HEK293 (cell line): Measurements from ENCODE around the gene DHX9.
A peak's percentile ranks its signal among the peaks of the same experiment; 100 is the strongest.

Experiments used
- CTCF ChIA-PET: fragments of 350-600 bp; formaldehyde crosslinking; extraction: SDS; loops from one replicate; lab custom pipeline; 2021; ENCODE audit warnings: antibody characterized with exemption; lab: Yijun Ruan, JAX
- POLR2A ChIA-PET: fragments of 300-600 bp; formaldehyde crosslinking; extraction: SDS; loops from one replicate; lab custom pipeline; 2020; ENCODE audit warnings: antibody characterized with exemption, inconsistent platforms; lab: Yijun Ruan, JAX
- H3K27ac ChIP-seq: fragments of 200-500 bp; sonication (Bioruptor generic); 2 replicates; pipeline ENCODE4 v1.5.1; 2014; ENCODE audit warnings: low read depth, low read length, control low read depth, inconsistent platforms; ENCODE audit errors: extremely low read depth
- H3K36me3 ChIP-seq, 2 experiments: fragments of 200-500 bp in 1 of 2; sonication (Bioruptor generic) in 1 of 2; 1 replicate in 1 of 2; 2 replicates in 1 of 2; pipeline ENCODE4 v1.5.1; 2014 to 2017; ENCODE audit warnings: inconsistent platforms in 2 of 2, low read length in 2 of 2; ENCODE audit not compliant: control insufficient read depth in 2 of 2, insufficient read depth in 1 of 2
- H3K4me1 ChIP-seq: fragments of 200-500 bp; sonication (Bioruptor generic); 2 replicates; pipeline ENCODE4 v1.5.1; 2014; ENCODE audit warnings: mild to moderate bottlenecking, low read length, inconsistent platforms; ENCODE audit not compliant: control insufficient read depth, insufficient read depth
- H3K4me3 ChIP-seq: 2 replicates; pipeline ENCODE4 v1.5.1; 2011; ENCODE audit warnings: low read depth, mild to moderate bottlenecking, control low read depth, low read length, moderate library complexity
- H3K9me3 ChIP-seq: fragments of 200-500 bp; sonication (Bioruptor generic); 2 replicates; pipeline ENCODE4 v1.5.1; 2014; ENCODE audit warnings: low read depth, low read length, inconsistent platforms; ENCODE audit not compliant: control insufficient read depth, insufficient read depth
- HOXD13 ChIP-seq: sonication (generic); formaldehyde crosslinking; IDR thresholded peaks from 2 replicates; pipeline ENCODE4 v1.8.0; 2022; ENCODE audit warnings: missing genetic modification reagents, borderline replicate concordance
- KLF7 ChIP-seq: fragments of 450-650 bp; formaldehyde crosslinking; IDR thresholded peaks from 2 replicates; pipeline ENCODE4 v1.5.1; 2016; ENCODE audit warnings: missing biosample characterization, missing genetic modification characterization, borderline replicate concordance
- PRDM1 ChIP-seq: fragments of 450-650 bp; formaldehyde crosslinking; IDR thresholded peaks from 2 replicates; pipeline ENCODE4; 2016; ENCODE audit warnings: missing biosample characterization, missing genetic modification characterization
- SCRT2 ChIP-seq: fragments of 450-650 bp; formaldehyde crosslinking; IDR thresholded peaks from 2 replicates; pipeline ENCODE4 v1.5.1; 2016; ENCODE audit warnings: missing biosample characterization, missing genetic modification characterization
- TCF7L2 ChIP-seq: IDR thresholded peaks from 2 replicates; pipeline ENCODE4 v1.6.1; 2011; ENCODE audit warnings: low read depth, mild to moderate bottlenecking, inconsistent platforms, low read length, moderate library complexity, borderline replicate concordance
- ZBTB17 ChIP-seq: fragments of 450-650 bp; formaldehyde crosslinking; IDR thresholded peaks from 2 replicates; pipeline ENCODE4 v1.5.1; 2016; ENCODE audit warnings: missing biosample characterization, missing genetic modification characterization
- ZFP3 ChIP-seq: fragments of 450-650 bp; formaldehyde crosslinking; IDR thresholded peaks from 2 replicates; pipeline ENCODE4 v1.5.1; 2016; ENCODE audit warnings: low read depth, missing biosample characterization, missing genetic modification characterization
- ZNF558 ChIP-seq: fragments of 450-650 bp; formaldehyde crosslinking; IDR thresholded peaks from 2 replicates; pipeline ENCODE4 v1.5.1; 2016; ENCODE audit warnings: missing biosample characterization, missing genetic modification characterization
- ZNF610 ChIP-seq: fragments of 450-650 bp; formaldehyde crosslinking; IDR thresholded peaks from 2 replicates; pipeline ENCODE4 v1.5.1; 2016; ENCODE audit warnings: missing biosample characterization, missing genetic modification characterization, borderline replicate concordance
- ZNF843 ChIP-seq: fragments of 450-650 bp; formaldehyde crosslinking; IDR thresholded peaks from 2 replicates; pipeline ENCODE4 v1.5.1; 2016; ENCODE audit warnings: missing biosample characterization, missing genetic modification characterization
- TF ChIP-seq, protein P1 (sequence below): fragments of 450-650 bp; formaldehyde crosslinking; IDR thresholded peaks from 2 replicates; pipeline ENCODE4 v1.5.1; 2016; ENCODE audit warnings: missing biosample characterization, missing genetic modification characterization
- TF ChIP-seq, protein P2 (sequence below): fragments of 450-650 bp; formaldehyde crosslinking; IDR thresholded peaks from 2 replicates; pipeline ENCODE4 v1.5.1; 2017; ENCODE audit warnings: missing biosample characterization, missing genetic modification characterization
- TF ChIP-seq, protein P3 (sequence below): fragments of 450-650 bp; formaldehyde crosslinking; IDR thresholded peaks from 2 replicates; pipeline ENCODE4 v1.5.1; 2016; ENCODE audit warnings: missing biosample characterization, missing genetic modification characterization, borderline replicate concordance
- TF ChIP-seq, protein P4 (sequence below): fragments of 450-650 bp; formaldehyde crosslinking; conservative IDR thresholded peaks from 2 replicates; pipeline ENCODE4 v1.5.1; 2016; ENCODE audit warnings: low read depth, missing biosample characterization, missing genetic modification characterization

DHX9 gene

DNA sequence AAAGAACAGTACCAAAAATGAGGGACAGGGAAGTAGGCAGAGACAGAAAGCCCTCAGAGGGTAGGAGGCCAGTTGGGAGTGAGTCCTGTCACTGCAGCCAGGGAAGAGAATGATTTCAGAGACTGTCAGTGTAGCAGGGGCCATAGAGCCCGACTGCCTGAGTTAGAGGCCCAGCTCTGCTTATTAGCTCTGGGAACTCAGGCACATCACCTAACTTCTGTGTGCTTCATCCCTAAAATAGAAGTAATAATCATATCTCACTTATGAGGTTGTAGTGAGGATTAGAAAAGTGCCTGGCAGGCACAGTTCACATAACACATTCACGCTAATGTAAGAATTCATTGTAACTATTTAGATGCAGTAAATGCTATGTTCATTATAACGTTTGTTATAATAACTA lies 31.2 kb upstream of the DHX9 start (continued):
- TF ChIP-seq, protein P1, sequence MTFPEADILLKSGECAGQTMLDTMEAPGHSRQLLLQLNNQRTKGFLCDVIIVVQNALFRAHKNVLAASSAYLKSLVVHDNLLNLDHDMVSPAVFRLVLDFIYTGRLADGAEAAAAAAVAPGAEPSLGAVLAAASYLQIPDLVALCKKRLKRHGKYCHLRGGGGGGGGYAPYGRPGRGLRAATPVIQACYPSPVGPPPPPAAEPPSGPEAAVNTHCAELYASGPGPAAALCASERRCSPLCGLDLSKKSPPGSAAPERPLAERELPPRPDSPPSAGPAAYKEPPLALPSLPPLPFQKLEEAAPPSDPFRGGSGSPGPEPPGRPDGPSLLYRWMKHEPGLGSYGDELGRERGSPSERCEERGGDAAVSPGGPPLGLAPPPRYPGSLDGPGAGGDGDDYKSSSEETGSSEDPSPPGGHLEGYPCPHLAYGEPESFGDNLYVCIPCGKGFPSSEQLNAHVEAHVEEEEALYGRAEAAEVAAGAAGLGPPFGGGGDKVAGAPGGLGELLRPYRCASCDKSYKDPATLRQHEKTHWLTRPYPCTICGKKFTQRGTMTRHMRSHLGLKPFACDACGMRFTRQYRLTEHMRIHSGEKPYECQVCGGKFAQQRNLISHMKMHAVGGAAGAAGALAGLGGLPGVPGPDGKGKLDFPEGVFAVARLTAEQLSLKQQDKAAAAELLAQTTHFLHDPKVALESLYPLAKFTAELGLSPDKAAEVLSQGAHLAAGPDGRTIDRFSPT (tag by site-specific recombination): no peak

DNA sequence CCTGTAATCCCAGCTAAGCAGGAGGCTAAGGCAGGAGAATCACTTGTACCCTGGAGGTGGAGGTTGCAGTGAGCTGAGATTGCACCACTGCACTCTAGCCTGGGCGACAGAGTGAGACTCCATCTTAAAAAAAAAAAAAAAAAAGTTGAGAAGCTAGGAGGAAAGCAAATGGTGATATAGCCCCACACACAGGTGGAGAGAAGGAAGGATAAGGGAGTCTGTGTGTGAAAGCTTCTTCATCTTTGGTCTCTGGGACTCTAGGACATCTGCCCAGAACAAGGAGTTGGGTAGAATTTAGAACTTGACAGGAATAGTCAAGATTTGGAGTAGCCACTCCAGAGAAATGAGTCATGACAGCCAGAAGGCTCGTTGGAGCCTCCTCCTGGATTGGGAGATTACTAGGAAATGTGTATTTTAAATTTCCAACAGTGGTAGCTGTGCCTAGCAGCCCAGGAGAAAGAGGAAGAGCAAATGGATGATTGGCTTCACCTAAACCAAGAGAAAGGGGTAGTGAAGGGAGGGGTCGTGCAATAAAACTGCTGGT lies 29.7 kb upstream of the DHX9 start:
- Histone ChIP-seq H3K27ac (no peak overlapping the region), H3K4me1 (no peaks in the 10 kb centered on the region), H3K4me3 (no peak overlapping the region), H3K9me3 (no peaks in the 10 kb centered on the region), H3K36me3 (peaks cover 0 to 39% of the 10 kb centered on the region in 2 experiments; a peak in 2 of 3 replicates)
- CTCF ChIA-PET: no interaction called here
- POLR2A ChIA-PET: no interaction called here
- TF ChIP-seq PRDM1 (tag by site-specific recombination): 0 out of 2 replicates have a peak, but pooled peaks have one; percentile 30
- TF ChIP-seq ZBTB17 (tag by site-specific recombination): no peak
- peak; percentile 65; the same call in 1 of the 2 replicates for TF ChIP-seq SCRT2 (tag by site-specific recombination)

DNA sequence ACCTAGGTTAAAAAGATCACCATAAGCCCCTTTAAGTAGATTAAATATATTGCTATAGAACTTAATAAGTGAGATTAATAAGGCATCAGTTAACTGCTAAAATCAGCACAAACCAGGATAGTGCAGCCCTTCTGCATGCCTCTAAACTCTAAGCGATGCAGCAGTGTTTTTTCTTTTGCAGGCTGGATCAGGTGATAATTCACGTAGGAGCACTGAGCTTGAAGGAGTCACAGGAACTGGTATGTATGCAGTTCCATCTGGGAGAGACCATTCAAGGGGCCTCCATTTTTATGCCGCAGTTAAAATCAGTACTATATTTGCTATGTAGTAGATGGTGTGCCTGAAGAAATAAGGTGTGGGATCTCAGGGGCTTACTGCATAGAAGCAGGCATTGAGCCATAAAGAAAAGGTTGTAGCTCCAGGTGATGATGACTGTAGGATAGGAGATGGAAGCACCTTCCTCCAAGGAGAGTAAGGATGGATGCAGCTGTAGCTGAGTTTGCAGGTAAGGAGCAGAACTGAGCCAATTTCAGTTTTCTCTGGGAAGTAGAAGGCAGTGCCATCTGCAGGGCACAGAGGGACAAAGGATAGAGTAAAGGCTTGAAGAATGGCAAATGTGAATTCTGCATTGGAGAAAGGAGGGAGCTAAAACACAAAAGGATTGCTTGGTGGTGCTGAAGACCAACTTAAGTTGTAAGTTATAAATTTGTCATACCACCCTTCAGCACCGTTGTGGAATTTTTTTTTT lies 27.0 kb upstream of the DHX9 start:
- TF ChIP-seq HOXD13 (CRISPR knock-in tag): no peak
- no peak for TF ChIP-seq ZNF843
- TF ChIP-seq KLF7 (tag by site-specific recombination): no peak
- TF ChIP-seq, protein P2, sequence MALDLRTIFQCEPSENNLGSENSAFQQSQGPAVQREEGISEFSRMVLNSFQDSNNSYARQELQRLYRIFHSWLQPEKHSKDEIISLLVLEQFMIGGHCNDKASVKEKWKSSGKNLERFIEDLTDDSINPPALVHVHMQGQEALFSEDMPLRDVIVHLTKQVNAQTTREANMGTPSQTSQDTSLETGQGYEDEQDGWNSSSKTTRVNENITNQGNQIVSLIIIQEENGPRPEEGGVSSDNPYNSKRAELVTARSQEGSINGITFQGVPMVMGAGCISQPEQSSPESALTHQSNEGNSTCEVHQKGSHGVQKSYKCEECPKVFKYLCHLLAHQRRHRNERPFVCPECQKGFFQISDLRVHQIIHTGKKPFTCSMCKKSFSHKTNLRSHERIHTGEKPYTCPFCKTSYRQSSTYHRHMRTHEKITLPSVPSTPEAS (tag by site-specific recombination): no peak
- TF ChIP-seq, protein P3, sequence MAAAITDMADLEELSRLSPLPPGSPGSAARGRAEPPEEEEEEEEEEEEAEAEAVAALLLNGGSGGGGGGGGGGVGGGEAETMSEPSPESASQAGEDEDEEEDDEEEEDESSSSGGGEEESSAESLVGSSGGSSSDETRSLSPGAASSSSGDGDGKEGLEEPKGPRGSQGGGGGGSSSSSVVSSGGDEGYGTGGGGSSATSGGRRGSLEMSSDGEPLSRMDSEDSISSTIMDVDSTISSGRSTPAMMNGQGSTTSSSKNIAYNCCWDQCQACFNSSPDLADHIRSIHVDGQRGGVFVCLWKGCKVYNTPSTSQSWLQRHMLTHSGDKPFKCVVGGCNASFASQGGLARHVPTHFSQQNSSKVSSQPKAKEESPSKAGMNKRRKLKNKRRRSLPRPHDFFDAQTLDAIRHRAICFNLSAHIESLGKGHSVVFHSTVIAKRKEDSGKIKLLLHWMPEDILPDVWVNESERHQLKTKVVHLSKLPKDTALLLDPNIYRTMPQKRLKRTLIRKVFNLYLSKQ (tag by site-specific recombination): no peak
- no peak for TF ChIP-seq TCF7L2
- no peak for TF ChIP-seq ZNF610
- TF ChIP-seq, all 188 proteins: peak for 0
- Histone ChIP-seq H3K4me3 (no peak overlapping the region), H3K9me3 (no peaks in the 10 kb centered on the region), H3K4me1 (no peaks in the 10 kb centered on the region), H3K27ac (no peak overlapping the region), H3K36me3 (peaks cover 4 to 40% of the 10 kb centered on the region in 2 experiments)
- POLR2A ChIA-PET: no interaction called here
- CTCF ChIA-PET: interaction anchor here (0.5 to 1.2 kb wide), 4 partner anchors 10 to 792 kb away, joined by 3 to 4 read pairs (median 4); no protein-coding TSS in a partner anchor

DNA sequence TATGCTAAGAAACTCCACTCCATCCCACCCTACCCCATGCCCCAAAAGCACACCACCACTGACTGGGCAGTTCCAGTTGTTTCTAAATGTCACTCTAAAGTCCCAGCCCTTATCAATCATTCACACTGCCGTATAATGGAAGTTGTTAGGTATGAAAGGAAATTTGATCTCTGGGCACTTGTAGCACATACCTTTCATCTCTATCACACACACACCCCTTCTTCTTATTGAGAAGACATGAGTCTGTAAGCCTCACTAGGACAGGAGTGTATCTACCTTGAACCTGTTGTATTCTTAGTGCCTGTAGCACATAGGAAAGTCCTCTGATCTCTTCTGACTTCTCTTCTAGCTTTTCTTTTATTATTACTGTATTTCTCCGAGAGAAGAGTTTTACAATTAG lies 22.3 kb upstream of the DHX9 start:
- TF ChIP-seq ZFP3 (tag by site-specific recombination) (no peak), ZNF558 (tag by site-specific recombination) (peak; percentile 96)
- TF ChIP-seq, protein P4, sequence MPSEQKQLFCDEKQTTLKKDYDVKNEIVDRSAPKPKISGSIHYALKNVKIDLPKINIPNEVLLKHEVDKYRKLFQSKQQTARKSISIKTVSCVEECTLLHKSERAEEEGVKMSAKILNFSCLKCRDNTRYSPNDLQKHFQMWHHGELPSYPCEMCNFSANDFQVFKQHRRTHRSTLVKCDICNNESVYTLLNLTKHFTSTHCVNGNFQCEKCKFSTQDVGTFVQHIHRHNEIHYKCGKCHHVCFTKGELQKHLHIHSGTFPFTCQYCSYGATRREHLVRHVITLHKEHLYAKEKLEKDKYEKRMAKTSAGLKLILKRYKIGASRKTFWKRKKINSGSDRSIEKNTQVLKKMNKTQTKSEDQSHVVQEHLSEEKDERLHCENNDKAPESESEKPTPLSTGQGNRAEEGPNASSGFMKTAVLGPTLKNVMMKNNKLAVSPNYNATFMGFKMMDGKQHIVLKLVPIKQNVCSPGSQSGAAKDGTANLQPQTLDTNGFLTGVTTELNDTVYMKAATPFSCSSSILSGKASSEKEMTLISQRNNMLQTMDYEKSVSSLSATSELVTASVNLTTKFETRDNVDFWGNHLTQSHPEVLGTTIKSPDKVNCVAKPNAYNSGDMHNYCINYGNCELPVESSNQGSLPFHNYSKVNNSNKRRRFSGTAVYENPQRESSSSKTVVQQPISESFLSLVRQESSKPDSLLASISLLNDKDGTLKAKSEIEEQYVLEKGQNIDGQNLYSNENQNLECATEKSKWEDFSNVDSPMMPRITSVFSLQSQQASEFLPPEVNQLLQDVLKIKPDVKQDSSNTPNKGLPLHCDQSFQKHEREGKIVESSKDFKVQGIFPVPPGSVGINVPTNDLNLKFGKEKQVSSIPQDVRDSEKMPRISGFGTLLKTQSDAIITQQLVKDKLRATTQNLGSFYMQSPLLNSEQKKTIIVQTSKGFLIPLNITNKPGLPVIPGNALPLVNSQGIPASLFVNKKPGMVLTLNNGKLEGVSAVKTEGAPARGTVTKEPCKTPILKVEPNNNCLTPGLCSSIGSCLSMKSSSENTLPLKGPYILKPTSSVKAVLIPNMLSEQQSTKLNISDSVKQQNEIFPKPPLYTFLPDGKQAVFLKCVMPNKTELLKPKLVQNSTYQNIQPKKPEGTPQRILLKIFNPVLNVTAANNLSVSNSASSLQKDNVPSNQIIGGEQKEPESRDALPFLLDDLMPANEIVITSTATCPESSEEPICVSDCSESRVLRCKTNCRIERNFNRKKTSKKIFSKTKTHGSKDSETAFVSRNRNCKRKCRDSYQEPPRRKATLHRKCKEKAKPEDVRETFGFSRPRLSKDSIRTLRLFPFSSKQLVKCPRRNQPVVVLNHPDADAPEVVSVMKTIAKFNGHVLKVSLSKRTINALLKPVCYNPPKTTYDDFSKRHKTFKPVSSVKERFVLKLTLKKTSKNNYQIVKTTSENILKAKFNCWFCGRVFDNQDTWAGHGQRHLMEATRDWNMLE: no peak
- TF ChIP-seq, all 188 proteins: peak for 1
- CTCF ChIA-PET: interaction anchor here (0.6 kb wide), 1 partner anchor 838 kb away, joined by 3 read pairs; no protein-coding TSS in a partner anchor
- no peak overlapping the region for H3K27ac ChIP-seq

More for the DNA sequence above, 22.3 kb upstream of the DHX9 start:
- H3K36me3 ChIP-seq: peaks cover 4 to 65% of the 10 kb centered on the region in 2 experiments
- POLR2A ChIA-PET: no interaction called here
- H3K9me3 ChIP-seq: no peaks in the 10 kb centered on the region
- H3K4me3 ChIP-seq: no peak overlapping the region
- H3K4me1 ChIP-seq: no peaks in the 10 kb centered on the region
